Stomach (tissue), 4 donors: Measurements from ENCODE around the gene FCER1G.

ENCODE experiments used
- EP300 ChIP-seq: sonication (generic); formaldehyde crosslinking; IDR thresholded peaks from one replicate; pipeline ENCODE4 v1.6.1; 2017; ENCODE audit warnings: antibody characterized with exemption
- POLR2A ChIP-seq, 4 donors: fragments of 450-650 bp; IDR thresholded peaks; one replicate each; pipeline ENCODE4 v1.6.1; 2016; ENCODE audit warnings: antibody characterized with exemption in 4 of 4, control low read depth in 2 of 4, mild to moderate bottlenecking in 1 of 4, moderate library complexity in 1 of 4
- POLR2AphosphoS5 ChIP-seq, 3 donors: sonication (generic); formaldehyde crosslinking; IDR thresholded peaks; one replicate each; pipeline ENCODE4 v1.6.1; 2016; ENCODE audit warnings: antibody characterized with exemption in 3 of 3
- TF ChIP-seq, protein P1 (sequence below), 7 experiments: fragments of 450-650 bp in 4 of 7; fragments of 200-600 bp in 3 of 7; sonication (generic) in 3 of 7; IDR thresholded peaks; one replicate each; pipeline ENCODE4 v1.5.1; 2016 to 2019; ENCODE audit warnings: antibody characterized with exemption in 7 of 7, control low read depth in 2 of 7, mild to moderate bottlenecking in 1 of 7

DNA sequence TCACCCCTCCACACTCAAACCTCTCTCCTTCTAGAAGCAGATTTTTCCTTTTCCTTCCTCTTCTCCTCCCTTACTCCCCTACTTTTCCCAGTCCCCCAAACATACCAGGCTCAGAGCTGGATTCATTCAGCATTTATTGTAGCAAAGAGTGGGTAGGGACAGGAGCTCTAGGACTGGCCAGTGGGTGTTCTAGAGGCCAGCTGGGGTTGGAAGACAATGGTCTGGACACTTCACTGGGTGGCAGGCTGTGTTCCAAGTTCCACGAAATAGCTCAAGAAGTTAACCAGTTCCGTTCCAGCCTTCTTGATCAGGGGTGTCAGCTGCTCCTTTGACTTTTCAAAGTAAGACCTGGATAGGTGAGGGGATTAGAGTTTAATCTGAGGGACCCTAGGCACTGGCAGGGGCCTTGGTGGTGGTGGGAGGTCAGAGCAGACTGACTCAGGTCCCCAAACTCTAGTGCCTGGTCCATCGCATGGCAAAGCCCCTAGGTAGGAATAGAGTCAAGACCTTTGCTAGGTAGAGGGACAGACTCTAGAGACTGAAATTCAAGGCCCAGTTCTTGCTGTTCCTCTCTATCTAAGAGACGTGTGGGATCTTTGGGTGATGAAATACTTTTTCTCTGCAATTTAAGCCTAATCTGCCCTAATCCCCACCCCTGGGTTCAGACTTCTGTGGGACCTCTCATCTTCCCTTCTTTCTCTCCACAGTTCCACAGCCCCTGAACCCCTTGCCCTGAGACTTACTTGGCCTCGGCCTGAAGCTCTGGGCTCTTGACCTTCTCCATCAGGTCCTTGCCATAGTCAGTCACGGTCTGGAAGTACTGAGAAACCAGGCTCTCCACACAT is 7.3 kb downstream of the FCER1G start:
- TF ChIP-seq, protein P1, sequence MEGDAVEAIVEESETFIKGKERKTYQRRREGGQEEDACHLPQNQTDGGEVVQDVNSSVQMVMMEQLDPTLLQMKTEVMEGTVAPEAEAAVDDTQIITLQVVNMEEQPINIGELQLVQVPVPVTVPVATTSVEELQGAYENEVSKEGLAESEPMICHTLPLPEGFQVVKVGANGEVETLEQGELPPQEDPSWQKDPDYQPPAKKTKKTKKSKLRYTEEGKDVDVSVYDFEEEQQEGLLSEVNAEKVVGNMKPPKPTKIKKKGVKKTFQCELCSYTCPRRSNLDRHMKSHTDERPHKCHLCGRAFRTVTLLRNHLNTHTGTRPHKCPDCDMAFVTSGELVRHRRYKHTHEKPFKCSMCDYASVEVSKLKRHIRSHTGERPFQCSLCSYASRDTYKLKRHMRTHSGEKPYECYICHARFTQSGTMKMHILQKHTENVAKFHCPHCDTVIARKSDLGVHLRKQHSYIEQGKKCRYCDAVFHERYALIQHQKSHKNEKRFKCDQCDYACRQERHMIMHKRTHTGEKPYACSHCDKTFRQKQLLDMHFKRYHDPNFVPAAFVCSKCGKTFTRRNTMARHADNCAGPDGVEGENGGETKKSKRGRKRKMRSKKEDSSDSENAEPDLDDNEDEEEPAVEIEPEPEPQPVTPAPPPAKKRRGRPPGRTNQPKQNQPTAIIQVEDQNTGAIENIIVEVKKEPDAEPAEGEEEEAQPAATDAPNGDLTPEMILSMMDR (IDR thresholded peaks at IDR 0.05) = no peak
- TF ChIP-seq POLR2A (IDR thresholded peaks at IDR 0.05) (no peak), POLR2AphosphoS5 (IDR thresholded peaks at IDR 0.05) (no peak), EP300 (no peak)
